D721Med (cell line): ENCODE measurements around the gene ORC5.

Experiments used
- DNase-seq: peaks from one replicate; pipeline ENCODE4 v3.0.0; 2011; ENCODE audit warnings: low spot score; ENCODE audit not compliant: insufficient read length
- FAIRE-seq: peaks from 2 replicates; lab custom pipeline; 2011; peaks lifted over from hg19 to GRCh38; lab: Jason Lieb, UNC
- TF ChIP-seq, protein P1 (sequence below): IDR thresholded peaks from 2 replicates; pipeline ENCODE4 v1.5.1; 2012; ENCODE audit warnings: mild to moderate bottlenecking, control low read depth; ENCODE audit not compliant: insufficient read depth; ENCODE audit errors: missing control alignments

Gene ORC5

DNA sequence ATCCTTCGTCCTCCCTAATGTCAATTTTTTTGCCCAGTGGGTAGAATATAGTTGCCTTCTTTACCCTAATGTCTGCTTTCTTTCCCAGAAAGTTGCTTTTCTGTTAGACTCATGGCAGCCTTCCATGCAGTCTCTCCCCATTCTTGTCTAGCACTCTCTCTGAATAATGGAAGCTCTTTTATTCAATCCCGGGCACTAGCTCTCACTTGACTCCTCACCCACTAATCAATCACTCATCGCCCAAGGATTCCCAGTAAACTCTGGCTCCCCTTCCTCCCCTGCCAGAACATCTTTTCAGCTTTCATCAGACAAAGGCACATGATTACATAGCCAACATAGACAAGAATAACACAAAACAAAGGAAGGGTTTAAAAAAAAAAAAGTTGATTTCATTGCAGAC lies 118.2 kb downstream of the ORC5 start:
- FAIRE-seq (no peak), DNase-seq (no peak)
- TF ChIP-seq, protein P1, sequence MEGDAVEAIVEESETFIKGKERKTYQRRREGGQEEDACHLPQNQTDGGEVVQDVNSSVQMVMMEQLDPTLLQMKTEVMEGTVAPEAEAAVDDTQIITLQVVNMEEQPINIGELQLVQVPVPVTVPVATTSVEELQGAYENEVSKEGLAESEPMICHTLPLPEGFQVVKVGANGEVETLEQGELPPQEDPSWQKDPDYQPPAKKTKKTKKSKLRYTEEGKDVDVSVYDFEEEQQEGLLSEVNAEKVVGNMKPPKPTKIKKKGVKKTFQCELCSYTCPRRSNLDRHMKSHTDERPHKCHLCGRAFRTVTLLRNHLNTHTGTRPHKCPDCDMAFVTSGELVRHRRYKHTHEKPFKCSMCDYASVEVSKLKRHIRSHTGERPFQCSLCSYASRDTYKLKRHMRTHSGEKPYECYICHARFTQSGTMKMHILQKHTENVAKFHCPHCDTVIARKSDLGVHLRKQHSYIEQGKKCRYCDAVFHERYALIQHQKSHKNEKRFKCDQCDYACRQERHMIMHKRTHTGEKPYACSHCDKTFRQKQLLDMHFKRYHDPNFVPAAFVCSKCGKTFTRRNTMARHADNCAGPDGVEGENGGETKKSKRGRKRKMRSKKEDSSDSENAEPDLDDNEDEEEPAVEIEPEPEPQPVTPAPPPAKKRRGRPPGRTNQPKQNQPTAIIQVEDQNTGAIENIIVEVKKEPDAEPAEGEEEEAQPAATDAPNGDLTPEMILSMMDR: no peak

DNA sequence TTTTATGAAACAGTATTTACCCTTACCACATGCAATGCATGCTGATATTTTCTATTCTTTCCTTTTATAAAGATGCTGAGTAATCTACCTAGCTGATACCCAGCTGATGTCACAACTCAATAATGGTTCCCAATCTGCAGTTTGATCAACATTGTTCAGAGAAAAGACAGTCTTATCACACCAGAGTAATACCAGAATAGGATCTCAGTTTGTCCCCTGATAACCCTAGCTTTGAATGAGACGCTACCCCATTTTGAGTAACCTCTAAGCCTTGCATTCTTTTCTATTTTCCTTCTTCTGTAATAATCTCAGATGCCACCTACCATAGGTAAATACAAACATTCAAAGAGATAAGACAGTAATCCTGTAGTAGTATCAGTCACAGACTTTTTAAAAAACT lies 118.8 kb downstream of the ORC5 start:
- DNase-seq: no peak
- no peak for FAIRE-seq

More for the DNA sequence above, 118.8 kb downstream of the ORC5 start:
- TF ChIP-seq, protein P1: no peak
